ENCODE results near the gene BCL11B.
"Not testable (repeated sequence)": the region's sequence is repeated elsewhere in the genome, so short reads cannot be mapped to it uniquely, and the experiment has no call there.

Gene BCL11B

DNA sequence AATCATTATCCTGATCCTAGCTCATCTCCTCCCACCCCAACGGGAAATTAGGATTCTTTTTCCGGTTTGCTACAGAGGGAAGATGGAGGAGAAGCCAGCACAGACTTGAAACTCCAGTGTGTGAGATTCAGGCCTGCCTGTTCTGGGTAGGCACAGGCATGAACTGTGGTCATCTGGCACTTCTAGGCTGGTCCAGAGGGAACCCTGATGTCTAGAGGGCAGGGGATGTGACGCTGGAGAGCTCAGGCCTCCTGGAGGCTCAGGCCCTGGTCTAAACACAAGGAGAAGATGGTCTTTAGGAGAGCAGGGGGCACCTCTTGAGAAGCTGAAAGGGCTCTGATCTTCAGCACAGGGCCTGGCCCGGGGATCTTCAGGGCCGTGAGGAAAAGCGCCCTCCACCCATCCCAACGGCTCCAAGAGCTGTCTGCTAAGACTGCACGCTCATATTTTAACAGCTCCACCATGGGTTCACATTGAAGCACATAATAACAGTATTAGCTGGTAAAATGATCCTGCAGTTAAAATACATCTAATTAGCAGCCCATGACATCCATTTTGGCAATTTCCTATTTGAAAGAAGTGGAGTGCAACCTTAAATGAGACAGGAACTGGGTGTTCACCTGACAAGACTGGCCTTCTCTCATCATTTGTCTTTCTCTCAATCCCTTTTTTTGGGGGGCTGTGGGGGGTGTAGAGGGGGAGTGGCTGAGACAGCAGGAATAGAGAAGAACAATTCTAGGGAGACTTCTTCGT, 35.4 kb downstream of the BCL11B start:
- DNase-seq, result no peak

GRCh38 chr14:99235582-99236320, 36.2 kb downstream of the BCL11B start:
- no peak for DNase-seq

DNA sequence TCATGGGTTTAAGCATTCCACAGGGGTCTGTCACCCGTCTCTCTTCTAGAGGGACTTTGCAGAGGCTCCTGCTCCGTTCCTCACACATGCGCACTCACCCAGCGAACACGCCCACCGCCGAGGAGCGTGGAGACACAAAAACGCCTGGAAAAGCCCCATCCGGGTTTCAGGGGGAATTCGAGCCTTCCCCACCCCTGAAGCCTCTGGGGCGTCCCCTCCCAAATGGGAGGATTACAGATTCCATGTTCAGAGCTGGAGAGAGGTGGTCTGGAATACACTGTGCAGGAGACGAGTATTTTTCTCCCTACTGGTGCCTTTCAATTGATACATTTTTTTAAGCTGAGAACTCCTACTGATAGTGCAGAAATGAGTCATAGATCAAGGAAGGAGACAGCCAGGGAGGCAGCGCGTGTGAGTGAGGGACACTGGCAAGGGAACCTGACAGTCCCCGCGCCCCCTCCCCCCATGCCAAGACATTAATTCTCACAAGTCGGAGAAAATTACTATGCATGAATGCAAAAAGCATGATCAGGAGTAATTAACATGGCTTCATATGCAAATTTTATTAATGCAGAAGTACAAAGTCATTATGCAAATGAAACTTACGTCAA, 36.9 kb downstream of the BCL11B start:
- no peak for DNase-seq

DNA sequence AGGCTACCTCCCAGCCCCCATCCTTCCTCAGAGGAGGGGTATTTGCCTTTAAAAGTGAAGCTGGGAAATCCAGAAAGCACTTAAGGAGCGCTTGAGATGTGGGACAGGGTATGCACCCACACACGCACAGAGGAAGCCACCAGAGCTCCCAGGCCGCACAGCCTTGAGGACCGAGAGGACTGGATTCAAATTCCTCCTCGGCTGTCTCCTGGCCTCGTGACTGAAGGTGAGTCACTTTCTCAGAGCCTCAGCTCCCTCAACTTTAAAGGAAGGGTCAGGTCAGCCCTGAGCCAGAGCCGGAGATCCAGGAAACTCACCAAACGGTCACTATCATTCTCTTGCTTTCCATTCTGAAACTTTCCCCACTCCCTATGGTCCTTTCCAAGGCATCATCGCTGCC, 37.6 kb downstream of the BCL11B start:
- no peak for DNase-seq

DNA sequence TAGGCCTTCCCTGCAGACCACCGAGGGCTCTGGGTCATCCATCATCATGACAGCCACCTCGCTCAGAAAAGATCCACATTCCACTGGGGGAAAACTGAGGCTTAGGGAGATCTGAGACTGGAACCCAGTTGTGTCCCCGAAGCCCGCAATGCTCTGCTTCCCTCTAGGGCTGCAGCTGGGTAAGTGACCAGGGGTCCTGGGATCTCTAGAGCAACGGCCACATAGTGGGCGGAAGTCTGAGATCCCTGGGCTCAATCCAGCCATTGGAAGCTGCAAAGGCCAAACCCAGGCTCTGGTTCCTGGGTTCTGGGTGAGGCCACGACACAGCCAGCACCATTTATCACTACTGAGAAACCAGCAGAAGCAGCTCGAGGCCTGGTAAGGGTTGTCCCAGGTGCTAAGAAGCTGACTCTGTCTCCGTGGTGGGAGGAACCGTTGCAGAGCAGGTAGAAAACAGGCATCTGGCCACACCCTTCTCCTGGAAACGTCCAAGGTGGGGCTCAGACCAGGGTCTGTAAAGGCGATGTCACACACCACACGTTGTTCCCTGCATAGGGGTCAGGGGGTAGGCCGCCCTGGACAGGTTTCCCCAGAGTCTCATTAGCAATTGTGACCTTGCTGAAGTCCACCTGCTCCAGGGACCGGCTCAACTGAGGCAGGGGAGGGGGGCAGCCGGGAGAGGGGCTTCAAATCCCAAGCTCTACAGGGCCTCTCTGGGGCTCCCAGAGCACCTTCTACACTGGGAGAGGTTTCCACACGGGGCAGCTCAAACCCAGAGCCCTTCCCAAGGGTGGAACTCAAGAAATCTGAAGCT, 38.6 kb downstream of the BCL11B start:
- DNase-seq, result no peak

DNA sequence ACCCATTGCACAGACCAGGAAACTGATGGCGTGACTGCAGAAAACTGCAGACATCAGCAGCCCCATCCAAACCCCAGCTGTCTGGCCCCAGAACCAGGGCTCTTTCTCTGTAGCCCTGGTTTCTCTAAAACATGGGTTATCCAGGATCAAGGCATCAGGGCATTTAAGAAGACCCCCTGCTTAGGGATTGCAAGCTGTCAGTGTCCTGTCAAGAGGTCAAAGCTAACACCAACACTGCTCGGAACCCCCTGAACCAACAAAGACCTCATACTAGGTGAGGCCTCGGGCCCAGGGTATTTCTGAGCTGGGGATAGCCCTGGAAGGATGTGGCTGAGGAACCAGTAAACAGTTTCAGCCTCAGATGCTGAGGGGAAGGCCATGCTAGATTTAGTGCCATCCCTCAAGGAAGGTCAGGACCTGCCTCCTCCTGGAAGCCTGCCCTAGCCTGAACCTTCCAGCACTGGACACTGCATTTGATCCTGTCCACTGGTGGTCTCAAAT, 39.2 kb downstream of the BCL11B start:
- DNase-seq, result no peak

GRCh38 chr14:99231850-99232713, 39.9 kb downstream of the BCL11B start:
- no peak for DNase-seq

DNA sequence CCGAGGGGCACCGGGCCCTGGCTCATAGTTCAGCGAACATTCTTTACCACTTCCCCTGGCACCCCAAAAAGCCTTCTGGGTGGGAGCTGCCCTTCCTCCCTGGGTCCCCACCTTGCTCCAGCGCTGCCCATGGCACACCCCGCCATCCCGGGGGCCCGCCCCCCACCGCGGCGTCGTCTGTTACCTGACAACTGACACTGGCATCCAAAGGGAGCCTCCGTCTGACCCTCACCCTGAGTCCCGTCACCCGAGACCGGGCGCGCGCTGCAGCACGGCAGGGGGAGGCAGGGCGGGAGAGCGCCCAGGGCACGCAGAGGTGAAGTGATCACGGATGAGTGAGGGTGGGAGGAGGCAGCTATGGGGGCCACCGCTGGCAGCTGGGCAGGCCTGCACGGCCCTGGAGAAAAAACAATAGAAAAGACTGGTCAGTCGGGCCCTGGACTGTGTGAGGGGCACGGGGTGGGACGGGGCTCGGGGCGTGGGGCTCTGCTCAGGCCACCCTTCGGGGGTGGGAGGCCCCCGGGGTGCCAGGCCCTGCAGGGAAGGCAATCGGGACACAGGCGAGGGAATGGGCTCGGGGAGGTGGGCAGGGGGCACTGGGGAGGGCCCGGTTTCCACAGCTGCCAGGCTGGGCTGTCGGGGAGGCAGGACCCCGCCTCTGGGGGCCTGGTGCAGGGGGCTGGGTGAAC, 40.7 kb downstream of the BCL11B start:
- DNase-seq, result no peak

DNA sequence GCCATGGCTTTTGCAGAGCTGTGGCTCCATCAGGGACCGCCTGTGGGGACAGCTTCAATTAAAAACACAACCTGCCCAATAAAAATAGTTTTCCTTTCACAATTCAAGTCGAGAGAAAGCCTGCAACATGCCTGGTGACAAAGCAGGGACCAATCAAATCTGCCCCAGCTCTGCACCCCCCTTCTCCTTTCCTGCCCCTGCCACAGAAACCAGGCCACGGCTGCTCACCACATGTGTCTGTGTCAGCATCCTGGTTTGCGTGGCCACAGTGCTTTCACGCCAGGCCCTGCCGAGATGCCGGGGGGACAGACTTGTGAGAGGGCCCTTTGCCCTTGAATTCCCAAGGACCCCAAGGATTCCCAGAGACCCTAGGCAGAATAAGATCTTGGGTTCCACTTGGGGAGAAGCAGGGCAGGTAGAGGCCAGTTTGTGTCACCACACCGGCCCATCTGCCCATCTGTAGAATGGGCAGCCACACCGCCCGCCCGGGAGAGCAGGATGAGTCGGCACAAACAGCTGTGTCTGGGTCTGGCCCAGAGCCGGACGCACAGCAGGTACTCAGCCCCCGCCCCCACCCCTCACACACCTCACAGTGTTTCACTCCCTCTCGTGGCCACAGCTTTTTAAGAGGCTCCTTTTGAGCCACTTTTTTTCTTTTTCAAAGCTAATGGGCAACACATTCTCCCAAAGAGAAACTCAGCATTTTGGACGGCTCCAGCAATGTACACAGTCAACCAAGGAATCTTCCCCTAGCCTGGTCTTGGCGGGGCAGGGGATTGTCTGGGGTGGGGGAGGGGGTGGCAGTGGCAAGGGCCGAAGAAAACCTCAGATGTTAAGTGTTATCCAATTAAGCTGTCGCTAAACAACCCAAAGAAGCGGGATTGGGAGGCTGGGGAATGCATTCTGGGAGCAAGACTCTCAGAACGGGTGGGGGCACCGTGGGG, 41.5 kb downstream of the BCL11B start:
- DNase-seq, result no peak

DNA sequence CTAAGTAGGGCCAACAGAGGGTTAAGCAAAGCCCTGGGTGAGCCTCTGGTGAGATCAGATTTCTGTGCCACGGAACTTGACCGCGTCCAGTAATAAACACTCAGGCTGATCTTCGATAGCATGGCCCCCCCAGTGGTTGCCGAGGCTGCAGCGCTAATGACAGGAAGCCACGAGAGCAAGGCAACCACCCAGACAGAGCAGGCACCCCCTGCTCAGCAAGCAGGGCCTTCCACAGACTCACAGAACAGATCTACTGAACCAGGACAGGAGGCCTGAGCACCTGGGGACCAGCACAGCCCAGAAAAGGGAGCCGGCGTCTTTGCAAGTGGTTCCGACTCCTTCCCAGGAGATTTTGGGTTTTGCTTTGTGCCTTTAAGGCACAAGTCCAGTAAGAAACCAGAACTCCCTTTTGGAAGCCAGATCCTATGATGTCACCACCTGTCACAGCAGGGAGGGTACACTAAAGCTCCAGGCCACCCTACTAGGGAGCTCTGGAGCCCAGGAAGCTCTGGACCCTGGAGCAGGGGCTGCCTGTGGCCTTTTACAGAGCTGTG, 42.3 kb downstream of the BCL11B start:
- no peak for DNase-seq

DNA sequence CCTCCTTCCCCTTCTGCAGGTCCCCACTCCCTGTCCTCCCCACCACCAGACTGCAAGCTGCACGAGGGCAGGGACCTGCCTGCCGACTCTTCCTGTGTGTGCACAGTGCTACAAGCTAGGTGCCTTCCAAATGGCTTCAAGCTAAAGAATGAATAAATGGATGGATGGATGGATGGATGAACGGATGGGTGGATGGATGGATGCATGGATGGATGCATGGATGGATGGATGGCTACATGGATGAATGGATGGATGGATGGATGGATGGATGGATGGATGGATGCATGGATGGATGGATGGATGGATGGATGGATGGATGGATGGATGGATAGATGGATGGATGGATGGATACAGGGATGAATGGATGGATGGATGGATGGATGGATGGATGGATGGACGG, 43.2 kb downstream of the BCL11B start:
- DNase-seq, result not testable (repeated sequence)

- DNase-seq, result no peak
These were observed 45.3 kb downstream of the BCL11B start for GRCh38 chr14:99226687-99227086.

DNA sequence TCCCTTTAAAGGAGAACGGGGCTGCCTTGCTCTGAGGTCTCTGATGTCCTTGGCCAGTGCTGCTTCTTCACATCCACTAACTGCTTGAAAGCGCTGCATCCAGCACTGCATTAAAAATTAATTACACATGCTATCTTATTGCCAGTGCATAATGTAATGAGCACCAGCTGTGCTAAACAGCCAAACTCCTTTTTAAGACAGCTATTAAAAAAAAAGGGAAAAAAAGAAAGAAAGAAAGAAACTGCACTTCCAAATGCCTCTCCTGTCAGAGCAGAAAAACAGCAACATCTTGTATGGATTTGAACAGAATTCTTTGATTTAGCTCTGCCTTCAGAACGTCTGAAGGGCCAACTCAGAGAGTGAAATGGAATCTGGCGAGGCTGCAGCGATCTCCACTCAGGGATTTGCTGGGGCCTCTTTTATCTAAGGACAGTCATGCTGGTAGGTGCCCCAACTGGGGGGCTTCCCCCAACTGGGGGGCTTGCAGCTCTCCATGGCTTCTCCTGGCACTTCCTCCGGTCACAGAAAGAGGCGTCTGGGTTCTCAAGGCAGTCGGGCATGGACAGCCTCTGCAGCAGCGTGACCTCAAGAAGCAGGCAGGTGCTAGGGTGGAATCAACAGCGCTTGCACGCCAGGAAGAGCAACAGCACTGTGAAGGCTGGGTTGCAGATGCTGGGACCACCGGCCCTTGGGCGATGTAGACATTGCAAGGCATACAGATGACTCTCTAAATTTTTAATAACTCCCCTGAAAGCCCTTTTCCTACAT, 46.4 kb downstream of the BCL11B start:
- no peak for DNase-seq

- no peak for DNase-seq
These were observed 47.0 kb downstream of the BCL11B start for GRCh38 chr14:99224948-99225347.

DNA sequence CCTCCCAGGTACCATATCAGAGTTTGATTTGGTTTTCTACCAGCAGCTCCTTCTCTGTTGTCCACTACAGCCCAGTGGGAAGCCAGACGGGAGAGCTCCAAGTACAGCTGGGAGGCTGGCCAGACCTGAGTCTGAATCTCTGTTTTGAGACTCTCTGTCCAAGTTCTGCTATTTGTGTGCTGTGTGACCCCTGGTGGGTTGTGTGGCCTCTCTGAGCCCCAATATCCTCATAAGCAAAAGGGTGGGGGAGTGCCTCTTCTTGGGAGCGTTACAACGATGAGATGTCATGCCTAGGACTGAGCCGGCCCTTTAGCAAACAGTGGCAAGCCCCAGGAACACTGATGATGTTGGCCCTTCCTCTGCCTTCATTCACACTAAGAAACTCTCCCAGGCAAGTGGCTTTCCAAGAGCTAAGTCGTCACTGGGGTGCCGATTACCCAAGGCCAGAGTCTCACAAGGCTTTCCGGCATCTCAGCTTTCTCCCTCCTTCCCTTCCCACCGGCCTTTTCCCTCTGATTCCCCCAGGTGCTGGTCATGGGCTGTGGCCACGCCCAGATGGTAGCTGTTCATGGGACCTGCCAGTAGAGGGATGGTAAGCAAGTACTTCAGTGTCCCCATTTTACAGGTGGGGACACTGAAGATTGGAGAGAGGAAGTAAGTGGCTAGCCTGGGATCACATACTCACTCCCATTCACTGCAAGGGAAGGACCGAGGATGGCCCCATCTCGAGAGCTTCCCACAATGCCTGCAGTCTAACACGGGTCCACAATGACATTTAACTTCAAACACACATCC, 47.7 kb downstream of the BCL11B start:
- DNase-seq, result no peak

- DNase-seq, result no peak
These were observed 50.6 kb downstream of the BCL11B start for GRCh38 chr14:99221445-99221844.

GRCh38 chr14:99217066-99217955, 54.7 kb downstream of the BCL11B start:
- no peak for DNase-seq
